ENCODE measurements around the gene CD163L1. TPM values are rescaled to one million over a fixed set of nuclear protein-coding genes. Genes with fewer than 3 reads are reported as not detected.

Gene CD163L1
- total RNA-seq, 1 experiment from 2014 or later, result 27.0 TPM

GRCh38 chr12:7369274-7369729, 74.7 kb downstream of the CD163L1 start:
- CTCF ChIA-PET, result no interaction called here

More at GRCh38 chr12:7369274-7369729, 74.7 kb downstream of the CD163L1 start:
- BruUV-seq (replicated peaks), result no TSS peak
- Histone ChIP-seq H3K27me3 (ENCODE audit: insufficient read depth, low read length) (no peaks in the 10 kb centered on the region), H3K4me3 (replicated peaks in 1 of 2; ENCODE audit: low read depth in 1 of 2, low read length in 2 of 2) (peak overlapping the region; percentile 44 to 59), H3K79me2 (ENCODE audit: insufficient read depth, low read length) (no peaks in the 10 kb centered on the region), H2AFZ (ENCODE audit: low read depth, low read length, poor library complexity, severe bottlenecking) (peak overlapping the region; percentile 50), H3K27ac (ENCODE audit: low read depth, low read length) (peak overlapping the region; percentile 30), H3K4me1 (ENCODE audit: control insufficient read depth in 1 of 2, insufficient read depth in 2 of 2, low read length in 2 of 2) (peaks cover 2 to 21% of the 10 kb centered on the region in 2 experiments; a peak in 2 of 4 replicates), H4K20me1 (ENCODE audit: insufficient read depth) (no peaks in the 10 kb centered on the region), H3K9me3 (ENCODE audit: control insufficient read depth in 1 of 2, insufficient read depth in 1 of 2, low read depth in 1 of 2, low read length in 2 of 2) (no peaks in the 10 kb centered on the region), H3K4me2 (ENCODE audit: low read length) (peak overlapping the region; percentile 69), H3K36me3 (ENCODE audit: control insufficient read depth in 1 of 2, insufficient read depth in 2 of 2, low read length in 2 of 2) (no peaks in the 10 kb centered on the region), H3K9me2 (ENCODE audit: insufficient read depth) (peaks cover 4% of the 10 kb centered on the region; the same call in 1 of the 2 replicates), H3K9ac (ENCODE audit: low read length) (peak overlapping the region; percentile 57)
- POLR2A ChIA-PET, result interaction anchor here (0.6 kb wide), 1 partner anchor 1288 kb away, joined by 5 read pairs; no protein-coding TSS in a partner anchor
- TF ChIP-seq SP1 (IDR thresholded peaks at IDR 0.05; ENCODE audit: low read depth) (peak; percentile 74), YY1 (IDR thresholded peaks at IDR 0.05; ENCODE audit: extremely low read depth, insufficient replicate concordance, low read depth, low read length) (no peak), ELF1 (IDR thresholded peaks at IDR 0.05; ENCODE audit: borderline replicate concordance, low read depth) (peak; percentile 72), JUND (IDR thresholded peaks at IDR 0.05) (peak; percentile 80), MAX (IDR thresholded peaks at IDR 0.05) (peak; percentile 93), EGR1 (IDR thresholded peaks at IDR 0.05; ENCODE audit: low read depth) (no peak), POLR2AphosphoS5 (IDR thresholded peaks at IDR 0.05; ENCODE audit: low read depth, low read length) (peak; percentile 90), RAD21 (IDR thresholded peaks at IDR 0.05; ENCODE audit: low read depth) (no peak), FOSL1 (IDR thresholded peaks at IDR 0.05; ENCODE audit: low read depth) (peak; percentile 71), EZH2 (IDR thresholded peaks at IDR 0.05) (no peak), POLR2A (IDR thresholded peaks at IDR 0.05; ENCODE audit: borderline replicate concordance, extremely low read depth, insufficient read depth, insufficient read length) (peak; percentile 52), TCF7L2 (IDR thresholded peaks at IDR 0.05; ENCODE audit: borderline replicate concordance, extremely low read depth, insufficient read depth, insufficient read length) (peak; percentile 22), CEBPB (IDR thresholded peaks at IDR 0.05; ENCODE audit: low read depth) (no peak), CTCF (IDR thresholded peaks at IDR 0.05 in 2 of 3, conservative IDR thresholded peaks at IDR 0.05 in 1 of 3; ENCODE audit: borderline replicate concordance in 1 of 3, insufficient read depth in 1 of 3, low read depth in 2 of 3, low read length in 2 of 3) (no peak), CBX3 (IDR thresholded peaks at IDR 0.05; ENCODE audit: low read depth) (peak; percentile 95), EZH2phosphoT487 (IDR thresholded peaks at IDR 0.05; ENCODE audit: borderline replicate concordance) (no peak), ATF3 (IDR thresholded peaks at IDR 0.05) (no peak), ZFX (IDR thresholded peaks at IDR 0.05) (no peak), SIN3A (IDR thresholded peaks at IDR 0.05; ENCODE audit: low read depth) (peak; percentile 87), SRF (IDR thresholded peaks at IDR 0.05; ENCODE audit: low read depth) (peak; percentile 89)
- TF ChIP-seq, protein P1, sequence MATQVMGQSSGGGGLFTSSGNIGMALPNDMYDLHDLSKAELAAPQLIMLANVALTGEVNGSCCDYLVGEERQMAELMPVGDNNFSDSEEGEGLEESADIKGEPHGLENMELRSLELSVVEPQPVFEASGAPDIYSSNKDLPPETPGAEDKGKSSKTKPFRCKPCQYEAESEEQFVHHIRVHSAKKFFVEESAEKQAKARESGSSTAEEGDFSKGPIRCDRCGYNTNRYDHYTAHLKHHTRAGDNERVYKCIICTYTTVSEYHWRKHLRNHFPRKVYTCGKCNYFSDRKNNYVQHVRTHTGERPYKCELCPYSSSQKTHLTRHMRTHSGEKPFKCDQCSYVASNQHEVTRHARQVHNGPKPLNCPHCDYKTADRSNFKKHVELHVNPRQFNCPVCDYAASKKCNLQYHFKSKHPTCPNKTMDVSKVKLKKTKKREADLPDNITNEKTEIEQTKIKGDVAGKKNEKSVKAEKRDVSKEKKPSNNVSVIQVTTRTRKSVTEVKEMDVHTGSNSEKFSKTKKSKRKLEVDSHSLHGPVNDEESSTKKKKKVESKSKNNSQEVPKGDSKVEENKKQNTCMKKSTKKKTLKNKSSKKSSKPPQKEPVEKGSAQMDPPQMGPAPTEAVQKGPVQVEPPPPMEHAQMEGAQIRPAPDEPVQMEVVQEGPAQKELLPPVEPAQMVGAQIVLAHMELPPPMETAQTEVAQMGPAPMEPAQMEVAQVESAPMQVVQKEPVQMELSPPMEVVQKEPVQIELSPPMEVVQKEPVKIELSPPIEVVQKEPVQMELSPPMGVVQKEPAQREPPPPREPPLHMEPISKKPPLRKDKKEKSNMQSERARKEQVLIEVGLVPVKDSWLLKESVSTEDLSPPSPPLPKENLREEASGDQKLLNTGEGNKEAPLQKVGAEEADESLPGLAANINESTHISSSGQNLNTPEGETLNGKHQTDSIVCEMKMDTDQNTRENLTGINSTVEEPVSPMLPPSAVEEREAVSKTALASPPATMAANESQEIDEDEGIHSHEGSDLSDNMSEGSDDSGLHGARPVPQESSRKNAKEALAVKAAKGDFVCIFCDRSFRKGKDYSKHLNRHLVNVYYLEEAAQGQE (IDR thresholded peaks at IDR 0.05; ENCODE audit: low read depth), result no peak
- RAD21 ChIA-PET (ENCODE audit: low non-redundant PET in 1 of 2, low total read pairs in 2 of 2, uncharacterized antibody in 2 of 2, unreplicated experiment in 2 of 2), result no interaction called here
- peak; percentile 81 for DNase-seq (ENCODE audit: low read depth, low spot score)
- peak; percentile 99 for ATAC-seq
- intact Hi-C loops (cut with micrococcal nuclease), result no loop called here

Data from HCT116 (cell line).